ENCODE data around the gene PRLHR. TPM values are rescaled to one million over a fixed set of nuclear protein-coding genes. Genes with fewer than 3 reads are reported as not detected.

PRLHR gene
- total RNA-seq, 1 donor from 2014 or later = not detected

DNA sequence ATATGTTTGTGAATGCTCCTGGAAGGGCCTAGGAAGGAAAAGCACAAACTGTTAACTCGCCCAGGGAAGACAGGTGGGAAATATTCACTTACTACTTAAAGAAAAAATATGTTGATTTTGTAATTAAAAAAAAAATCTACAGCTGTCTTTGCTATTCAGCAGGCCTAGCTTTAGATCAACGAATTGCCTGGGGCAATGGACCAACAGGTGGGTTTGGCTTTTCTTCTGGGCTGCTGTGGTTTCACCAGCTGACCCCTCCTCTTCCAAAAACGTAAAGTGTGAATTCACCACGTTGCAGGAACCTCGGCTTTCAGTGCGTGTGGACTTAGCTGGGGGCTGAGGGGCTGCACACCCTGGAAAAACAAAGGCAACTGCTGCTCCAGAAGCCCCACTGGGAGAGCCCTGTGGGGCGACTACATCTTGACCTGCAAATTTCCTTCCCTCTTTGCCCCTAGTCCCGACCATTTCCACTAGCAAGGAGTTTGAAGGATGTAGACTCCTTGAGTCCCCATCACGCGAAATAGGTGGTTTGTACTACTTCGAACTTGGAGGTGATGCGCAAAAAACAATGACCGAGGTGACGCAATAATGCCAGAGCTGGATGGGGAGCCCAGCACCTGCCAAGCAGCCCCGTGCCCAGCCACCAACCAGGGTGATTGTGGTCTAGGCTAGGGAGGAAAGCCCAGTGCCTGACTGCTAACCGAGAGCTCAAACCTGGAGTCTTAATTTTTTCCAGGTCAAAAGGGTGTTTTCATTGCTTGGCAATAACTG is 7.4 kb downstream of the PRLHR start:
- no peak for DNase-seq

DNA sequence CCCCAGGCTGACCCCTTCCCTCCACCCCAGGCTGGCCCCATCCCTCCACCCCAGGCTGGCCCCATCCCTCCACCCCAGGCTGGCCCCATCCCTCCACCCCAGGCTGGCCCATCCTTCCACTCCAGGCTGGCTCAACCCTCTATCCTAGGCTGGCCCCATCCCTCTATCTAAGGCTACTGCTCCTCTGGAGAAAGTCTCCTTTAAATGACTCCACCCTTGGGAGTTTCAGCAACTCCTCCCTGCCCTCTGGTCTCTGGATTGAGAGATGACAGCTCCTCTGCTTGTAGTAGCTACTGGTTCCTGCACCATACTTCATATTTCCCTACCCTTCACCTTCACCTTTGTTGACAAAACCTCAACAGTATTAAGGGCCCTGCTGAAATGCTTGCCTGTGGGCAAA is 8.5 kb downstream of the PRLHR start:
- no peak for DNase-seq

DNA sequence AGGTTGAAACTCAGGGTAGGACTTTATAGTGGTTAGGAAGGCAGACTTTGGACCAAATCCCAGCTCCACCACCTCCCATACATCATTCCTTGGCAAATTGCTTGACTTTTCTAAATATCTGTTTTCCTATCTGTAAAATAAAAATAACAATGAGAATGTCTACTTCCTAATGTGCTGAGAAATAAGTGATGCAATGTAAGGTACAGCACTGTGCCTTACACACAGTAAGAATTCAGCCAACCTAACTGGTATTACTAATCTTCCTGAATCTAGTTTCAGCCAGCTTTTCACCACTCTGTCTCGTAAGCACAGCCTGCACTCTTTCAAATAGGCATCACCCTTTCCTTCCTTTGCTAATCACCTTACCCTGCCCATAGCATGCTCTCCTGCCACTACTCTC is 9.7 kb downstream of the PRLHR start:
- DNase-seq = no peak

DNA sequence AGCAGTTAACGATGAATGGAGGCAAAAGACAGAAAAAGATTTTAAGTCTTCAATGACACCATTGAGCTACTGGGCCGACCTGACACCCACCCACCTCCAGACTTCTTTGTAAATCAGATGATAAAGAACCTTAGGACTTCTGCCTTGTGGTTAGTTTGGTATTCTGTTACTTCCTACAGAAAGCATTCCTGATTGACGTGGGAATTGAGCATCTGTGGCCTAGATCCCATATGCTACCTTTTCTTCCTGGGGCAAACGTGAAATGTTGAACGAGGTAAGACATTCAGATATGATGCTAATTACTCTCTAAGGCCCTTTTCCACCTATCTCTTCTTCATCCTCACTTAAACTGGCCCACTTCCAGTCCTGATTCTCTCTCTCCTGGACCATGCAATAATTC is 10.2 kb downstream of the PRLHR start:
- DNase-seq = no peak

DNA sequence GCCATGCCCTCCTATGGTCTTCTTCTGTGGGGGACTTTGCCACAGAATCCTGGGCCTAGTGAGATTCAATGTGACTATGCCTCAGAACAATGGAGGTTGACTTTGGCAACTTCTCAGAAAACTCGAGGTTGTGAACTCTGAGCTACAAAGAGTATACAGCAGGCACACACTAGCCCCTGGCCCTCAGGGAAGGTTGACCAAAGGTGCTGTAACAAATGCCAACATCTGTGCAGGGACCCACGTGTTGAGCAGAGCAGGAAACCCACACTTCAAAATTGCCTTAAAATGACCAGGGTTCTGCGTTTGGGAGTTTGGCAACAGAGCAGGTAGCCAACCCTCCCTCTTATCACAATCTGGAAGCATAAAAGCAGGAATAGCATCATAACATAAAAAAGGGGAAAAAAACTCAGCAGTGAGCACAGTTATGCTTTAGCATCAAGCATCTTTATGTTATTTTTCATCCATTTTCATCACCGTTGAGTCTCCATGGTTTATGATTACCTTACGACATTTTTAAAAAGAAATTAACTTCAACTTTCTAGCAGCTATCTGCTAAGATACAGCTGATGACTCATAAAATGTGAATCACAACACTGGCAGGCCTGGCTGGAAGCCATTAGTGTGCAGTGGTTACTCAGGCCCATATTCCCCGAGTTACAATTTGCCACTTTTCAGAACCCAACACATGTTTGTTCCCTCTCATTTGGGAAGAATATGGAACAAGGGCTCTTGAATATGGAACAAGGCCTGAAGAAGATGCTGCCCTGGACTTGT is 11.1 kb downstream of the PRLHR start:
- no peak for DNase-seq

DNA sequence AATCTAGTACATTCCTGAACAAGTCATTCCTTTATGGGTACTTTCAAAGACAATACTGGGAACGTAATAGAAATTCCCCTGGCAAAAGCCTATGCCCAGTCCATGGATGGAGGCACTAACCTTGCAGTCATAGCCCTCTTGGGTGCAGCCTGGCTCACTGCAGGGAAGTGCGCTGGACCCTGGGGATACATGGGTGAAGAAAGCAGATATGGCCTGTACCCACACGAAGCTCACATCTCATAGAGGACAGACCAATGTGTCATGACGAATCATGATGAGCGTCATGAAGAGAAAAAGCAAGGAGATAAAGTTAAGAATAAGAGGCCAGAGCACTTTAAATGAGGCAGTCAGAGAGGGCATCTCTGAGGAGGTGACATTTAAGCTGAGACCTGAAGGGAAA is 11.8 kb downstream of the PRLHR start:
- no peak for DNase-seq

DNA sequence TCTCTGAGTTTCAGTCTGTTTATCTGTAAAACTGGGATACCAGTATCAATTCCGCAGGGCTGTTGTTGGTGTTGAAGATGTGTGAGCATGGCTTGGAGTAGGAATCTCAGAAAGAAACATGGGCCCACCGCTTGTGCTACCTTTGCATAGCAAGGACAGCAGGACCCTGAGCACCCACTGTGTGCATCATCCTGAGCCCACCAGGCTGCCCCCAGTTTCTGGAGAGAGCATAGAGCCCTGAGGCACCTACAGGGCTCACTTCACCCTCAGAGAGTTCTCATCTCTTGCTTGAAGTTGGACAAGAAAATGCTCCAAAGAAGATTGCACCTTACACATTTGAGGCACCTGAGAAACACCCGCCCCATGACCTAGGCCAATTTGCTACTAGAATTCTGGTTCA is 12.9 kb downstream of the PRLHR start:
- DNase-seq = no peak

DNA sequence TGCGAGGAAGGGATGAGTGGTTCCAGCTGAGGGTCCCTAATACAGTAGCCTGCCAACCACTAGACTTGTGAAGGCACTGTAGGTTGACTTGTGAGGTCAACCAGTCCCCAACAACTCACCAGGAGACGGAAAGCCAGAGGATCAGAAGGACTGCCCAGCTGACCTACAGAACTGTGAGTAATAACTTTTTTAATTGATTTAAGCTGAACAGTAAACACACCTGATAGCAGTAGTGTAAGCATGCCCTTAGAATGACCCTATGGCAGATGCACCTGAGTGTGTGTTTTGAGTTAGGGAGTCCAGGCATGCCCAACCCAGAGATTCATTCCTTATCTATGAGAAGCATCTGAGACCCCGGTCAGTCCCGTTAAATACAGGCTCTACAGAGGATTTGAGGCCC is 14.1 kb downstream of the PRLHR start:
- no peak for DNase-seq

DNA sequence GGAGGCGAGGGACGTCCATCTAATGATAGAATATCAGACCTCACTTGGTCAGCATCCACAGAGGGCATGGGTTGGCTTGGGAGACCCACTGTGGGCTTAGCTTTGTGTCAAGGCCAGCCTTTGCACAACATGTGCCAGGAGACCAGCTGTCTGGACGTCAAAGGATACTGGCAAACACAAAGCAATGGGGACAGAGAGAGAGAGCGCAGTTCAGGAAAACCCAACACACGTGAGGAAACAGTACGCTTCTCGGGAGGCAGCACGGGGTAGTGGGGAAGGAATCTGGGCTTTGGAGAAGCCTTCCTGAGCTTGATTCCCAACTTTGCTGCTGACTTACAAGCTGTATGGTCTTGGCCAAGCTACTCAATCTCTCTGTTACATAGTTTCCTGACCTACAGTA is 14.7 kb downstream of the PRLHR start:
- DNase-seq = no peak

DNA sequence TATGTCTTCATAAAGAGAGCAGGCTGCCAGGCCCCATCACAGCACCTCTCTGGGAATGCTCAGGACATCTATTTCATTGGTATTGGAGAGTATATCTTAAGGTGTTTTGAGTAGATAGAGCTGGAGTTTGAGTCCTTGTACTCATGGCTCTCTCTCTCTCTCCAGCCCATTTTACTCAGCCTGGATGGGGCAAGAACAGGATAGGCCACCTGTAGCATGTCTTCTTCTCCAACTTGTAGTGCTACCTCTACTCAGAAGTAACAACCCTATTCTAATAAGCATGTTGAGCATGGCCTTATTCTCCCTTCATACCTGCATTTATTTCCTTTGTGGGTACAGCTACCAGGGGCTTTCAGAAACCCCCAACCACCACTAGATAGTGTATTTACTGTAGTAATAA is 21.9 kb downstream of the PRLHR start:
- no peak for DNase-seq

DNA sequence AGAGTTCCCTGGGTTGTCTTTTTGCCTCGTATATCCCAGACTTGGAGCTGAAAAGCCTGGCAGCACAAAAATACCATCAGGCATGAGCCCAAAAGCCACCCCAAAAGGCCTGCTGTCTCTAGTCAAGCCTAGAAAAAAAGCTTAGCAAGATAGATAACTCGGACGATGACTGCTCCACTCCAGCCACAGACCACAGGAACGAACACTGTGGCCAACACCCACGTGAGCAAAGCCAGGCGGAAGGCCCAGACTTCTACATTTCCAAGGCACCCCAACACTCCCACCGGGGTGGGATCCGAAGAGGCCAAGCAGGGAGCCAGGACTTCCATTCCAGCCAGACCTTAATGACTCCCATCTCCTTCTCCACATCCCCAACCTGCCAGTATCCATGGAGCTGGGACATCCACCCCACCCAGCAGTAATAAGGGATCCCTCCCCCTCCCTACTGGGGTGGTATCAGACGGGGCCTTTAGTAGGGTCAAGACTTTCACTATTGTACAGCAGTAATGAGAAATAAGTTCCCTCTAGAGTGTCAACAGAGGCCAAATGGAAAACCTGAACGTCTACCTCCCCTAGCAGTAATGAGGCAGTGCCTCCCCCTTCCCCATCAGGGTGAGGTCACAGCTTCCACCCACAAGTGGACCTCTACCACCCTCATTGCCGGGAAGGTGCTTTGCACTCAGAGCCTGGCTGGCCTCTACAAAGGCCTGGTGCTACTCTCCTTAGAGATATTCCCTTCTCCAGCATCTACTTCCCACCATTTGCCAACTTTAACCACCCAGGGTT is 23.0 kb downstream of the PRLHR start:
- no peak for DNase-seq

DNA sequence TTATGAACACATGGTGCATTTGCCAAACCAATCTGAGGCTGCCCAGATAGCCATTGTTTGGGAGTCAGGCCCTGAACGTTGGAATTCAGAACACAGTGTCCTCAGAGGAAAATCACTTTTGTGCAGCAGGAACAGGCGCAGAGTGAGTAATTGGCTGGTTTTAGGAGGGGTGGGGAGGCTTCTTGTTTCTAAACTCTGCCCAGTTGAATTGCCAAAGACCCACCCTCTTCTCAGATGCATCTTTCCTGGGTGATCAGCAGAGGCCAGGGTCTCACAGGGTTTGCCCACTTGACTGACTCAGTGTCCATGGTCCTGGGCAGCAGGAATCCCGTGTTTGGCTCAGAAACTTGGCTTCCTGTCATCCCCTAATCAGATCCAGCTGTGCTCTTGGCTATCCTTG is 24.3 kb downstream of the PRLHR start:
- peak; percentile 34 for DNase-seq

DNA sequence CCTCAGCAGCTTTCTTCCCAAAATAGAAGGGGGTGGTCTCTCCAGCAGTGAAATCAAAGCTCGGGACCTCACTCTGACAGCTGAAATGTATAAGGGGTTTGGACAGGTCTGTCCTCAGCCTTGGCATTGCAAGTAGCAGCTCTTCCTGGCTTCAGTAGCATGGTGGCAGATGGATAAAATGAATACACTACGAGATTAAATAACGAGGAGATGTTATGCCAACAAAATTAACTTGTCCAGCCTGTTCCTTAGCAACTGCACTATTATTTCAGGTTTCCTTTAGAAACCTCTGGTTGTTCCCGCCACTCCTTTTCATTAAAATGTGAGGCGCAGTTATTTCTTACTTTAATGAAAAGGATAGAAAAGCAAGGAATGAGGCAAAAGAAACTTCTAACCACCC is 24.9 kb downstream of the PRLHR start:
- peak; percentile 39 for DNase-seq

DNA sequence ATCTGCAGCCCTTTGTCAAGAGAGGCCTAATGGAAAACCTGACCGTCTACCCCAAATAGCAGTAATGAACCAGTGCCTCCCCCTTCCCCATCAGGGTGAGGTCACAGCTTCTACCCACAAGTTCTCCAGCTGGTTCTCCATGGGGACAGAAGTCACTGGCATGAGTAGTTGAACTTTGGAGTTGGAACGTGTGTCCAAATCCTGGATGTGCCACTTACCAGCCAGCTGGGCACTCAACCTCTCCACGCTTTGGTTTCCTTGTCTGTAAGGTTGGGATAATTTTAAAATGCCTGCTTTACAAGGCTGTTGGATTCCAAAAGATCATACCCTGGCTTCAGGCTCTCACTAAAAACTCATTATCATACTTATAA is 25.6 kb downstream of the PRLHR start:
- DNase-seq = peak; percentile 16

DNA sequence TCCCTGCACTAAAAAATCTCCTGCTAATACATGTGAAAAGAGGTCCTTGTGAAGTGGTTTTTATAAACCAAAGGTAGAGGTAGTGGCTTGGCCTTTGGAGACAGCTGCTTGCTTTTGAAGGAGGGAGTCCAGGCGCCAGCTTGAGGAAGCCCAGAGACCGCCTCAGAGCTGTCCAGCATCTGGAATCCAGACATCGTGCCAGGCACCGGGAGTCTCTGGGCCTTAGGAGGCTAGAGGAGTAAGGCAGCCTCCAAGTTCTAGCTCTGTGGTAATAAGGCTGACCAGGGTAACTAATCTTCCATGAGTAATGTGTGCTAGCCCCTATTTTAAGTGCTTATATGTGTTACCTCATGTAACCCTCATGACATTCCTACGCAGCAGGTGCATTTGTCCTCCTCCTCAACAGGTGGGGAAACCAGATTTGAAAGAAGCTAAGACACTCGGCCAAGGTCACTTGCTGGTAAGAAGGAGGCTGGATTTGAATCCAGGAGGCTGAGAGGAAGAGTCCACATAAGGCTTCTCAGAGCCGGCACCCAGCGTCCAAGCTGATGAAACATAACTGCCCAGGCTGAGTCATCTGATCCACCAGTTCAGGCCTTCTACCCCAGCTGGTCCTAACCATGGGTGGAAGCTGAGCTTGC is 26.1 kb downstream of the PRLHR start:
- DNase-seq = no peak

DNA sequence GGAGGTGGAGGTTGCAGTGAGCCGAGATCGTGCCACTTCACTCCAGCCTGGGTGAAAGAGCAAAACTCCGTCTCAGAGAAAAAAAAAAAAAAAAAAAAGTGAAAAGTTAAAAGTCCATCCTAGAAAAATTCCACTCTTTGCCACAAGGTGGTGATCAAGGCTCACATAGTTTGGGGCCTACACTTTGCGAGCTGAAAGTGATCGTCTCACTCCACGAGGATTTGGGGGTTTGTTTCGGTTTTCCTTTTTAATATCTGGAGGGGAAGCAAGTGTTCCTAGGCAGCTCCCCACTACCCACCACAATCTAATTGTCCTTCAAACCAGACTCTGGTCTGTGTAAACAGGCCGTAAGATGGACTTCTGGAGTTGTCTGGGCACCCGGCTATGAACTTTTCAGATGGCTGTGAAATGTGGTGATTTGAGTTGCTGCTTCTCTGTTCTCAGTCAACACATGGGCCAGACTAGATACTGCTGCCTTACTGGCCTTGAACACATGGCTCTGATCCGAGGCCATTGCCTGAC is 27.1 kb downstream of the PRLHR start:
- peak; percentile 89 for DNase-seq

DNA sequence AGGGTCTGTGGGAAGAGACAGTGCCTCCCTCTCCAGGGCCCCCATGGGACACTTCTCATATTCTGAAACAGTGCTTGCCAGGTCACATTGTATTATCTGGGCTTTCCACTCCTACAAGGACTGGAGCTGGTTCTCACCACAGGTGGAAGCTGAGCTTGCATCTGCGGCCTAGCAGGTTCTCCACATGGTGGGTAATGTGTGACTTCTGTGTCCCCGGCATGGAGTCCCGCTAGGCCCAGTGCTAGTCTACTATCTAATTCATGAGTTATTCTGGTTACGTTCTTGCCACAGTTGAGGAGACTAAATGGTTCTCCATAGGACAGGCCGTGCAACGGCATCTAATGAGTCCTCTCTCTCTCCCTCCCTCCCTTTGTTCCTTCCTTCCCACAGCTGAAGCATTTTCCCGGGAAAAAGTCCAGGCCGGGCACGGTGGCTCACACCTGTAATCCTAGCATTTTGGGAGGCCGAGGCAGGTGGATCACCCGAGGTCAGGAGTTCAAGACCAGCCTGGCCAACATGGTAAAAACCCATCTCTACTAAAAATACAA is 27.7 kb downstream of the PRLHR start:
- no peak for DNase-seq

DNA sequence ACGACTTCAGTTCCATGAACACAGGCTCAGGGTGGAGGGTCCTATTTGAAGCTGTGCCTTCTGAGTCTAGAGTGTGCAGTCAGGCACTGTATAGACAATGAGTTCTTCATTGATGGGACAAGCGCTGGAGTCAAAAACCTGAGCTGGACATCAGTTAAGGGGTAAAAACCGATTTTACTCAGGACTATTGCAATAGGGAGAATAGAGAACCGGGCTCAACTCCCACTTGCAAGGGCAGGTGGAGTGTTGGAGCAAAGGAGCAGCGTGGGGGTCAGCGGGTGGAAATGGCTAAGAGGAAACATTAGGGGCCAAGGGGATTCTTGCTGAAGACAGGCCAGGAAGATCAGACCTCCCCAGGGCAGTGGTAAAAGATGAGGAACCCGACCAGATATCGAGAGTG is 28.5 kb downstream of the PRLHR start:
- DNase-seq = no peak

DNA sequence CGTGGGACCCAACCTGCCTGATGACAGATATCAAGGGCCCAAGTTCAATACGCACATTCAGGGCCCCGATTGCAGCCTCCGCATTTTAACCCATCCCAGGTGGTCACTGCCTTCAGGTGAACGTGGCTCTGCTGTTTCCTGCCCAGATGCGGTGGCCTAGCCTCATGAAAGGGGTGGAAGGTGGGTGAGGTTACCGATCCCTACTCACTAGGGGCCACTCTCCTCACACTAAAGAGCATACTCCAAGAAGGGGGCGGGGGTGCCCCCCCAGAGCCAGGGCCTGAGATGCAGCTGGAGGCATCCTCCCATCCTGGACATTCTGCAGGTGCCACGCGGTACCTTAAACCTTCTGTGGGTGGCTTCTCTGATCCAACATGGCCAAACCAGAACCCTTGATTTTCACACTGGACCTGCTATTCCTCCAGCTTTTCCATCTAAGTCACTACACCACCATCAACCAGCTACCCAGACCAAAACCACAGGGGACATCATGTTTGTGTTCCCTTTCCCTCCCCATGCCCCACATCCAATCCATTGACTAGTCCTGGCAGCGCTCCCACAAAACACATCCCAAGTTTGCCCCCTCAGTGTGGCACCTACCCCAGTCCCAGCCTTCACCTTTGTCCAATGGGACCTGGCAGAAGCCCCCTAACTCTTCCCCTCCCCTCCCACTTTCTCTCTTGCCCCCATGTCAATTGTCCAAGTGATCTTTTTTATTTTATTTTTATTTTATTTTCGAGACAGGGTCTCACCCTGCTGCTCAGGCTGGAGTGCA is 30.0 kb downstream of the PRLHR start:
- no peak for DNase-seq

DNA sequence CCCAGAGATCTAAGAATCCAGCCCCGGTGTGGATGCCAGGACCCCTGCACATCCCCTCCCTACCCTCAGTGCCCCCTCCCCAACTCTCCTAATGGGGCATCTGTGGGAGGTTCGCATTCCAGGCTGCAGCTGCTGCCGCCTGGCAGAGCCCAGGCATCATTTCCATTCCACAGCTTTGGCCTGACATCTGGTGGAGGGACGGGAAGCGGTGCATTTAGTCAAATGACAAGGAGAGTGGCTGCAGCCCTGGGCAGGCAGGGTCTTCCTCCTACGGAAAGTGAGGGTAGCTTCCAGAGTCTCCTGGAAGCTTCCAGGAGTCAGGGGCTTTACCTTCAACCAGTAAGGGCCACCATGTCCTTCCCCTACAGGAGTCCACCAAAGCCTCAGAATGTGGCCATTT is 30.8 kb downstream of the PRLHR start:
- peak; percentile 88 for DNase-seq

DNA sequence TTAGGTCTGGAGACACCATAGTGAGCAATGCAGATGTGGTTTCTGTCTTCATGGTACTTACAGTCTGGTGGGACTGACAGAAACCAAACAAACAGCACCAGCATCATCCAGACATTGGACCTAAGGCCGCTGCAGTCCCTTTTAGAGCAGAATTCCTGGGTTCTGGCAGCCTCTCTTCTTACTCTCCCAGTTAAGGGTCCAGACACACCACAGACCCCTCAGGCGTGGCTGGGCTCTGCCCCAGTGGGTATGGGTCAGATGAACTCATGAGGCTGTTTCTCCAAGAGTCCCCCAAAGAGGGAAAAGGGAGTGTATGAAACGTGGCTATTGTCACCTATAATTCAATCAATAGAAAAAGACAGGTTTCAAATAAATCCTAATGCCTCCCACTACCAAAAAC is 31.3 kb downstream of the PRLHR start:
- no peak for DNase-seq
